T47D (cell line): ENCODE measurements around the gene MOB3A.
"Not testable (repeated sequence)": the region's sequence is repeated elsewhere in the genome, so short reads cannot be mapped to it uniquely, and the experiment has no call there.

Experiments
- DNase-seq, 2 experiments: peaks; one replicate each; pipeline versions ENCODE4 v3.0.0 to v3.0.0-alpha.2; 2011 to 2012; ENCODE audit warnings: low read depth in 1 of 2, low spot score in 1 of 2
- JUND ChIP-seq: IDR thresholded peaks from 2 replicates; pipeline ENCODE4 v1.6.1; 2012; ENCODE audit warnings: low read depth
- in situ Hi-C: cut with HindIII; loops from 2 replicates; pipeline ENCODE4 v1.10.0; 2016; ENCODE audit warnings: low sequenced_read_pairs, low pct_unique_long_range_greater_than_20kb

The MOB3A gene

GRCh38 chr19:2089727-2090053, 6.4 kb downstream of the MOB3A start:
- TF ChIP-seq JUND = no peak
- no peak for DNase-seq
- in situ Hi-C loops = no loop called here

GRCh38 chr19:2089001-2089711, 7.0 kb downstream of the MOB3A start:
- DNase-seq = no peak
- no peak for TF ChIP-seq JUND
- in situ Hi-C loops = no loop called here

GRCh38 chr19:2087621-2088100, 8.5 kb downstream of the MOB3A start:
- in situ Hi-C loops = no loop called here
- DNase-seq = no peak
- TF ChIP-seq JUND = no peak

GRCh38 chr19:2086695-2087620, 9.2 kb downstream of the MOB3A start:
- in situ Hi-C loops, DNase-seq: not testable (repeated sequence)

GRCh38 chr19:2084993-2085720, 11.0 kb downstream of the MOB3A start:
- no peak for TF ChIP-seq JUND
- in situ Hi-C loops = no loop called here
- DNase-seq = no peak

- in situ Hi-C loops = no loop called here
- no peak for DNase-seq
- no peak for TF ChIP-seq JUND
Measured at GRCh38 chr19:2083174-2083854, 12.8 kb downstream of the MOB3A start.

GRCh38 chr19:2081873-2082810, 14.0 kb downstream of the MOB3A start:
- no peak for DNase-seq
- in situ Hi-C loops = no loop called here
- no peak for TF ChIP-seq JUND

GRCh38 chr19:2080336-2080988, 15.7 kb downstream of the MOB3A start:
- no peak for DNase-seq
- TF ChIP-seq JUND = no peak
- in situ Hi-C loops = no loop called here

GRCh38 chr19:2079865-2080301, 16.2 kb downstream of the MOB3A start:
- TF ChIP-seq JUND = no peak
- in situ Hi-C loops = no loop called here
- DNase-seq = no peak

- in situ Hi-C loops = no loop called here
Measured at GRCh38 chr19:2079076-2079864, 16.9 kb downstream of the MOB3A start.

More at GRCh38 chr19:2079076-2079864, 16.9 kb downstream of the MOB3A start:
- no peak for DNase-seq
- no peak for TF ChIP-seq JUND
